Uterus (tissue), 4 donors: ENCODE data around the gene C13orf46. TPM values are rescaled to one million over a fixed set of nuclear protein-coding genes. Genes with fewer than 3 reads are reported as not detected.

Experiments used
- DNase-seq, 2 donors: peaks; one replicate each; pipeline ENCODE4 v3.0.0-alpha.2; 2019 to 2020
- H3K27ac ChIP-seq, 2 donors: fragments of 200-600 bp; sonication (generic); 1 replicate in 1 of 2; 2 replicates in 1 of 2; pipeline ENCODE4 v1.5.1; 2016 to 2018
- H3K27me3 ChIP-seq, 2 donors: fragments of 200-600 bp; sonication (generic); one replicate each; pipeline ENCODE4 v1.5.1; 2018 to 2019; ENCODE audit warnings: control low read depth in 1 of 2
- H3K36me3 ChIP-seq, 2 donors: fragments of 200-600 bp; sonication (generic); one replicate each; pipeline ENCODE4 v1.5.1; 2019; ENCODE audit warnings: control low read depth in 1 of 2
- H3K4me1 ChIP-seq, 2 donors: fragments of 200-600 bp; sonication (generic); one replicate each; pipeline ENCODE4 v1.5.1; 2018 to 2019; ENCODE audit warnings: control low read depth in 1 of 2
- H3K4me3 ChIP-seq, 2 donors: fragments of 200-600 bp; sonication (generic); 1 replicate in 1 of 2; 2 replicates in 1 of 2; pipeline ENCODE4 v1.5.1; 2018 to 2019; ENCODE audit warnings: mild to moderate bottlenecking in 1 of 2
- H3K9me3 ChIP-seq, 2 donors: fragments of 200-600 bp; sonication (generic); one replicate each; pipeline ENCODE4 v1.5.1; 2019; ENCODE audit warnings: control low read depth in 1 of 2
- POLR2A ChIP-seq, 2 donors: fragments of 450-650 bp; IDR thresholded peaks; one replicate each; pipeline ENCODE4 v1.6.1; 2016; ENCODE audit warnings: antibody characterized with exemption in 2 of 2, mild to moderate bottlenecking in 1 of 2, moderate library complexity in 1 of 2
- intact Hi-C: fragments of 100-400 bp; cut with DNase I; formaldehyde crosslinking; loops from one replicate; pipeline ENCODE4 v1.15.1; 2023; ENCODE audit warnings: low total_unique reads
- total RNA-seq, 4 donors: library from RNA; depleted of rRNA in 3 of 4; stranded (reverse); fragments of >200 nt in 3 of 4; gene quantifications; one replicate each; pipeline versions ENCODE4 v1.1.0 to v1.2.4, GENCODE V29; 2014 to 2023
- TF ChIP-seq, protein P1 (sequence below), 4 experiments: fragments of 200-600 bp in 2 of 4; fragments of 450-650 bp in 2 of 4; sonication (generic) in 2 of 4; IDR thresholded peaks; one replicate each; pipeline ENCODE4 v1.5.1; 2016 to 2019; ENCODE audit warnings: antibody characterized with exemption in 4 of 4, mild to moderate bottlenecking in 2 of 4, moderate library complexity in 1 of 4
- donor health status: DM: yes; HTN: yes; CAD: no.

The C13orf46 gene
- 1 to 10 TPM in 1 of 4 donors, under 1 TPM in 1, not detected in 2; 0.07 to 1.7 TPM for total RNA-seq

DNA sequence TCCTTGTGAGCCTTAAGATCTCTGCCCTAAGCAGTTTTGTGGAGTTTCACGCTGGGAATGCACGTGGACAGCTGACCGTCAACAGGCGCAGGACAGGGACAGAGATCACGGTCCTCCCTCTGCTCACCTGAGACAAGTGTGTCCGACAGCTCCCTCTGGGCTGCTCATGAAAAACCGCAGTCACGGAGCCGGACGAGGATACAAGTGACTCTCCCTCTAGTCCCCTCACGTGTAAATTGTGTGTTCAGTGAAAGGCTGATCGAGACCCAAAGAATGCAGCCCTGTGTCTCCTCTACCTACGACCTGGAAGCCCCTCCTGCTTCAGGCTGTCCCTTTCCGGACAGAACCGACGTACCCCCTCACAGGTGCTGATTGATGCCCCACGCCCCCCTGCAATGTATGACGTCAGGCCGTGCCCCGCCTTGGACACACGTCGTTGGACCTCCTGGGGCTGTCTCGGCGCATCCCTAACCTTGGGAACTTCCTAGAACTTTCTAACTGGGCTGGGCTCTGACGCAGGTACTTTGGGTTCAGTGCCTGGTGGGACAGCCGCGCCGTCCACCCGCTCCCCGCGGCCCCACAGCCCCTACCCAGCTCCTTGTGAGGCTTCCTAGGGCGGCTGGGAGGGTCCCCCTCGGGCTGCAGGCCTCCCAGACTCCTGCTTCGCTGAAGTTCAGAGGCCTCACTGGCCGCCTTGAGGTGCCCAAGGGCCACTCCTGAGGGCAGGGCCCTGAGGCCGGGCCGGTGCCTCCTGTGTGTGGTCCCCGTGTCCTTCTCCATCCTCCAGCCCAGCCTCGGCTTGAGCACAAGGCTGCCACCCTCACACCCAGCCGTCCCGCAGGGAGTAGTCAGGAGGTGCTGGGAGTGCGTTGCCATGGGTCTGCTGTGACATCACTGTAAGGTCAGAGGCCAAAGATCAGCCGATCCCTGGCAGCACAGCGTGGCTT, at the start of gene C13orf46:
C13orf46 (minus strand) TSS at position 859 of the 947 bp plus-strand sequence; CDS start at position 780, 79 bp downstream.
- TF ChIP-seq, protein P1, sequence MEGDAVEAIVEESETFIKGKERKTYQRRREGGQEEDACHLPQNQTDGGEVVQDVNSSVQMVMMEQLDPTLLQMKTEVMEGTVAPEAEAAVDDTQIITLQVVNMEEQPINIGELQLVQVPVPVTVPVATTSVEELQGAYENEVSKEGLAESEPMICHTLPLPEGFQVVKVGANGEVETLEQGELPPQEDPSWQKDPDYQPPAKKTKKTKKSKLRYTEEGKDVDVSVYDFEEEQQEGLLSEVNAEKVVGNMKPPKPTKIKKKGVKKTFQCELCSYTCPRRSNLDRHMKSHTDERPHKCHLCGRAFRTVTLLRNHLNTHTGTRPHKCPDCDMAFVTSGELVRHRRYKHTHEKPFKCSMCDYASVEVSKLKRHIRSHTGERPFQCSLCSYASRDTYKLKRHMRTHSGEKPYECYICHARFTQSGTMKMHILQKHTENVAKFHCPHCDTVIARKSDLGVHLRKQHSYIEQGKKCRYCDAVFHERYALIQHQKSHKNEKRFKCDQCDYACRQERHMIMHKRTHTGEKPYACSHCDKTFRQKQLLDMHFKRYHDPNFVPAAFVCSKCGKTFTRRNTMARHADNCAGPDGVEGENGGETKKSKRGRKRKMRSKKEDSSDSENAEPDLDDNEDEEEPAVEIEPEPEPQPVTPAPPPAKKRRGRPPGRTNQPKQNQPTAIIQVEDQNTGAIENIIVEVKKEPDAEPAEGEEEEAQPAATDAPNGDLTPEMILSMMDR (IDR thresholded peaks at IDR 0.05), result no peak
- TF ChIP-seq POLR2A (IDR thresholded peaks at IDR 0.05), result no peak
- Histone ChIP-seq H3K27ac (no peak within 1 kb of the TSS), H3K9me3 (no peaks in the 10 kb centered on the region), H3K4me3 (no peak within 1 kb of the TSS), H3K4me1 (no peaks in the 10 kb centered on the region), H3K27me3 (no peaks in the 10 kb centered on the region), H3K36me3 (no peaks in the 10 kb centered on the region)
- no peak for DNase-seq
- intact Hi-C loops, result no loop called here

DNA sequence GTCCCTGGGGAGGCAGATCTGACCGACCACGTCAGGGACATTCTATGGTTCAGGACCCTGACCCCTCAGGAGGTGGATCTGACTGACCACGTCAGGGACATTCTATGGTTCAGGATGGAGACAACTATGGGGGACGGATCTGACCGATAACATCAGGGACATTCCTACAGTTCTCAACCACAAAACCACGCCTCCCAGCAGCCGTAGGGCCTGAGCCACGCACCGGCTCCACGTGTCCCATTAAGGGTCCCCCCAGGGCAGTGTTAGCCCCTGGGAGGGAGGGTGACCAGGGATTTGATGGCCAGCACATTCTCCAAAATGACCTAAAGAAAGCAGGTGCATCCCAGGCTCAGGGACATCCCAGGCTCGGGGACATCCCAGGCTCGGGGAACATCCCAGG, 49.0 kb upstream of the C13orf46 start:
- intact Hi-C loops, result no loop called here
- H3K4me1 ChIP-seq, result peaks cover 0 to 6% of the 10 kb centered on the region in 2 donors
- TF ChIP-seq POLR2A (IDR thresholded peaks at IDR 0.05), result no peak
- TF ChIP-seq, protein P1 (IDR thresholded peaks at IDR 0.05), result no peak
- H3K4me3 ChIP-seq, result no peak overlapping the region
- H3K36me3 ChIP-seq, result no peaks in the 10 kb centered on the region
- H3K27ac ChIP-seq, result no peak overlapping the region
- H3K9me3 ChIP-seq, result no peaks in the 10 kb centered on the region
- H3K27me3 ChIP-seq, result no peaks in the 10 kb centered on the region
- DNase-seq, result no peak

DNA sequence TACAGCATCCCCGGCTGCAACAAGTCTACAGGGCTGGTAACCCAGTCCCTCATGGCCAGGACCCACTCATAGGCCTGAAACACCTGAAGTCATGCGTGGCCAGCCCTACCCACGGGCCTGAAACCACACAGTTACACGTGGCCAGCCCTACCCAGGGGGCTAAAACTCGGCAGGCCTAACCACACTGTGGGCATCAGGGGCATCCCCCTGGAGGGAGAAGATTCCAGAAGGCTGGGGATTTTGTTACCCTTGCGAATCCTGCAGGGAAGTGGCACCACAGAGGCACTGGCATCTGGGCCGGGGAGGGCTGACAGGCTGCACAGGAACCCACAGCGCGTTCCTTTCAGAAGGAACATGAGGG, 48.4 kb upstream of the C13orf46 start:
- intact Hi-C loops, result no loop called here
- no peaks in the 10 kb centered on the region for H3K36me3 ChIP-seq
- no peak overlapping the region for H3K27ac ChIP-seq
- no peaks in the 10 kb centered on the region for H3K27me3 ChIP-seq
- no peaks in the 10 kb centered on the region for H3K9me3 ChIP-seq
- H3K4me1 ChIP-seq, result peaks cover 0 to 6% of the 10 kb centered on the region in 2 donors
- TF ChIP-seq, protein P1 (IDR thresholded peaks at IDR 0.05), result no peak
- TF ChIP-seq POLR2A (IDR thresholded peaks at IDR 0.05), result no peak
- no peak for DNase-seq
- no peak overlapping the region for H3K4me3 ChIP-seq

DNA sequence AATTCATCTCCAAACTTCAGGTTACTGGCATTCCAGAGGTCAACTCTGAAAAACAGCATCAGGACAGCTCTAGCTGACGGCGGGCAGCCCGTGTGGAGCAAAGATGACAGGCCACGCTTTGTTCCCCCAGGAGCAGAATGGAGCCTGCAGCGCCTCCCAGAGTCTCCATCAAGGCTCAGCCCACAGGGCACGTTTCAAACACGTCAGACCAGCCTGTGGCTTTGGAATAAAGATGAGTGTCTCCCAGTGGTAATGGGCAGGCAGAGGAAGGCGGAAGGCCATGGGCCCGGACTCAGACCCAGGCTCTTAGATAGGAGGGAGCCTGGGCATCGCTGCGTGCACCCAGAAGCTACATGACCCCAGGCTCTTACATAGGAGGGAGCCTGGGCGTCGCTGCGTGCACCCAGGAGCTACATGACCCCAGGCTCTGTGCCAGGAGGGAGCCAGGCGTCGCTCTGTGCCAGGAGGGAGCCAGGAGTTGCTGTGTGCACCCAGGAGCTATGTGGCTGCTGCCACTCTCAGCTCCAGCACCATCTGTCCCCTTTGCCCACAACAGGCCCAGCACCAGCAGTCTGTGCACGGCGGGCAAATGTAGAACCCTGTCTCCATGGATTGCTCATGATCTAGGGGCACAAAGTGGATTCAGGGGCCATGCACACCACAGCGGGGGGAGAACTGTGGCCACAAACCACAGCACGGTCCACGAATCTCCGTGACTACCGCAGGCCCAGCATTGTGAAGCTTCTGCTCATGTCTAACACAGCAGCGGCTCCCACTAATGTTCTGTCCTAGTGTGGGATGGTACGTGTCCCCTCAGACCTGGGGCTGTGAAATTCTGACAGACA, 47.8 kb upstream of the C13orf46 start:
- Histone ChIP-seq H3K4me3 (no peak overlapping the region), H3K27me3 (no peaks in the 10 kb centered on the region), H3K27ac (no peak overlapping the region), H3K9me3 (no peaks in the 10 kb centered on the region), H3K36me3 (no peaks in the 10 kb centered on the region), H3K4me1 (peaks cover 0 to 6% of the 10 kb centered on the region in 2 donors)
- intact Hi-C loops, result no loop called here
- TF ChIP-seq POLR2A (IDR thresholded peaks at IDR 0.05), result no peak
- TF ChIP-seq, protein P1 (IDR thresholded peaks at IDR 0.05), result no peak
- no peak for DNase-seq
